ENCODE measurements around the gene SNX30. TPM values are rescaled to one million over a fixed set of nuclear protein-coding genes. Genes with fewer than 3 reads are reported as not detected.

The SNX30 gene
- total RNA-seq, 1 donor from 2014 or later, result 22.5 TPM

DNA sequence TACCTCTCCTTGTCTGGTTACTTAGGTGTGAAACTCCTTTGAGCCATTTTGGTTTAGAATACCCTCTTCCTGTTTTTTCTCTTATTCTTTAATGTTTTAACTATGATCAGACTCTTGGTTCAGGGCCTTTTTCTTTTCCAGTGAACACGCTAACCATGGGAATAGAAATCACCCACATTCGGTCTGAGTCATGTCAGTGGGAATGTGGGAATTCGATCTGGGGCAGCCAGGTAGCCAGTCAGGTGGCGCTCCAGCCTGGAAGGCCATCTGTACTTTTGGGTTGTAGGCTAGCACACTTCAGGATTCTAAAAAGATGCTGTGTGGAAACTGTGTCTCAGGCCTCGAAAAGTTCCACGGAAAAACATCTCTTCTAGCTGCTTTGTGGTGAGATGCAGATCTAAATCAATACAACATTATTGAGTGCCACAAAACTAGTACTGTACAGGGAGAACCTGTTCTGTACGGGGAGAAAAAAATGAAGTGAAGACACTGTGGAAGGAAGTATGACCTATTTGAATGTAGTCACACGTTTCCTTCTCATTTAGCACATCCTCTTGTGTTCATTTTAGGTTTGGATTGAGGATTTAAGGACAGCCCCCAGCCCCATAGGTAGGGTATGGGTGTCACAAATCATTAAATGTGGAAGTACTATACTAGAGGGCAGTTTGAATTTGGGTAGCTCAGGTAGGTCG is 36.4 kb downstream of the SNX30 start:
- Histone ChIP-seq H3K36me3 (ENCODE audit: control insufficient read depth, insufficient read depth, low read length) (no peaks in the 10 kb centered on the region), H3K4me3 (ENCODE audit: low read depth, low read length) (no peak overlapping the region), H3K27me3 (ENCODE audit: control insufficient read depth, insufficient read depth, low read length) (no peaks in the 10 kb centered on the region)
- no peak for TF ChIP-seq CTCF (IDR thresholded peaks at IDR 0.05; ENCODE audit: insufficient read depth, low read length, poor library complexity, severe bottlenecking)
- no peak for DNase-seq (ENCODE audit: low read depth)

DNA sequence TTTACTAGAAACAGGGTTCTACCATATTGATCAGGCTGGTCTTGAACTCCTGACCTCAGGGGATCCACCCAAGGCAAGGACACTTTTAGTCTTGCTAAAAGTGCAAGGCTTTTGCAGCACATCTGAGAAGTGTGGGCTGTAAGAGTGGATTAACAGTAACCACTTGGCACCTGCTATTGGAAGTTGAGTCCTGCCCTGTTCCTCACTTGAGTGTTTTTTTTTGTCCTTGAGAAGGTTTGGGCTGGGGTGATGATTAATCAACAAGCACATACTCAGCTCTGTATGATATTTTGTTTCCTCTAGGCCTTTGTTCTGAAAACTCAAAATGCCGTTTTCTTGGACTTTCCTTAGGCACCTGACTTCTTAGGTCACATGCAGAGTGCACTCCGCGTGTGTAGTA is 37.4 kb downstream of the SNX30 start:
- no peak for DNase-seq (ENCODE audit: low read depth)
- H3K4me3 ChIP-seq (ENCODE audit: low read depth, low read length), result no peak overlapping the region
- no peaks in the 10 kb centered on the region for H3K36me3 ChIP-seq (ENCODE audit: control insufficient read depth, insufficient read depth, low read length)
- no peak for TF ChIP-seq CTCF (IDR thresholded peaks at IDR 0.05; ENCODE audit: insufficient read depth, low read length, poor library complexity, severe bottlenecking)
- no peaks in the 10 kb centered on the region for H3K27me3 ChIP-seq (ENCODE audit: control insufficient read depth, insufficient read depth, low read length)

DNA sequence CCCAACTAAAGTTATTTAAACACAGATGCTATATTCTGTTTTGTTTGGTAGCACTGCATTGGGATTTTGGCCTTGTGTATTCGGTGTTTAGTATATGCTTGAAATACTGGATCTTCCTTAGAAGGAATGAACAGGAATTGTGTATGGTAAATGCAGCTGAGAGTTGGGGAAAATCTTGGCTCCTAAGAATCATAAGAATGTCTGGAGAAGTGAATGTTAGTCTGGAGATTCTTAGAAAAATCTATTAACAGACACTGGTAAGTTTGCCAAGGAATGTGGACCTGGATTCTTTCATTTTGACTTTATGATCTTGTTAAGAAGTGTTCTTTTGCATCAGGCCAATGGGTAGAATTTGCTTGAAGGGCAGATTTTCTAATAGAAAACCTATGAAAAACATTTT is 38.9 kb downstream of the SNX30 start:
- no peaks in the 10 kb centered on the region for H3K36me3 ChIP-seq (ENCODE audit: control insufficient read depth, insufficient read depth, low read length)
- TF ChIP-seq CTCF (IDR thresholded peaks at IDR 0.05; ENCODE audit: insufficient read depth, low read length, poor library complexity, severe bottlenecking), result no peak
- no peak overlapping the region for H3K4me3 ChIP-seq (ENCODE audit: low read depth, low read length)
- no peak for DNase-seq (ENCODE audit: low read depth)
- no peaks in the 10 kb centered on the region for H3K27me3 ChIP-seq (ENCODE audit: control insufficient read depth, insufficient read depth, low read length)

DNA sequence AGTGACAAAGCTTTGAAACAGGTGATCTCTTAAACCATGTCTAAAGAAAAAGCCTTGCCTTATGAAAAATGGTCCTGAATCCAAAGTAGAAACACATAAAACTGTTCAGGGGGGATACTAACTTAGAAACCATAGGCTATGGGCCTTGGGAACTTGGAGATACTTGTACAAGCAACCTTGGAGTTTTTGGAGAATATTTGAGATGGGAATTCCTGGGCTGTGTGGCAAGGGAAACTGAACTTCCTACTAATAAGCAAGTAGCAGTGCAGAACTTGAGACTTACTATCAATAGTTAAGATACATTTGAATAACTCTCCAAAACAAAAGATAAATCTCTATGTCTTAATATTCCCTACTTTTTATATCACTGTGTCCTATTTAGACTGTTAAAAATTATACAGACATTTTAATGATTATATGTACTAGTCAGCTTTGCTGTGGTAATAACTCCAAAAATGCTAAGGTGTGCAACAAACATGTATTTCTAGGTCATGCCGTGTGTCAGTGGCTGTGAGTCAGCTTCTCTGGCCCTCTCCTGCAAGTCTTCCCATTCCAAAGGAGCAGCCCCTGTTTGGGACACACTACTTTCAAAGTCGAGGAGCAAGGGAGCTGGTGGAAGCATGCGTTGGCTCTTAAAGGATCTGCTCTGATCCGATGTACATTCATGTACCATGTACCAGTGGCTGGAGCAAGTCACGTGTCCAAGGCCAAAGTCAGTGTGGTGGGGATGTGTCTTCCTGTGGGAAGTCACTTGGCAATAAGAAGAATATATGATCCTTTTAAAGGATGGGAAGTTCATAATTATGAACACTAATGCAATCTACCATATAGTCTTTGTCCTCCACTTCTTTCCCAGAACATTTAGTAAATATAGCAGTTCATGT is 39.6 kb downstream of the SNX30 start:
- no peak for TF ChIP-seq CTCF (IDR thresholded peaks at IDR 0.05; ENCODE audit: insufficient read depth, low read length, poor library complexity, severe bottlenecking)
- Histone ChIP-seq H3K4me3 (ENCODE audit: low read depth, low read length) (no peak overlapping the region), H3K36me3 (ENCODE audit: control insufficient read depth, insufficient read depth, low read length) (no peaks in the 10 kb centered on the region), H3K27me3 (ENCODE audit: control insufficient read depth, insufficient read depth, low read length) (no peaks in the 10 kb centered on the region)
- DNase-seq (ENCODE audit: low read depth), result no peak

DNA sequence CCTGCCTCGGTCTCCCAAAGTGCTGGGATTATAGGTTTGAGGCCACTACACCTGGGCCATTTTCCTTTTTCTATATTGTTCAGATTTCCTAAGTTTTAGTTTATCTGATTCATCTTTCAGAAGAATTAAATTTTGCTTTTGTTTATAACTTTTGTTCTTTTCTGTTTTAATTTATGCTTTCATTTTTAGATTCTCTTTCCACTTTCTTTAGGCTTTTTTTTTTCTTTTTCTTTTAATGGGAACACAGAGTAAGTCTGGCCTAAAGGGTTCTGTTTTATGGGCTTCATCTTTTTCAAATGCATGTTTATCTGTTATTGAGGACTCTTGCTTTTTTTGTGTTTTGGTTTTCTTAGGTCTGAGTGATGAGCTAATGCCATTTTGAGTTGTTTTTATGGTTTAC is 42.1 kb downstream of the SNX30 start:
- Histone ChIP-seq H3K36me3 (ENCODE audit: control insufficient read depth, insufficient read depth, low read length) (no peaks in the 10 kb centered on the region), H3K4me3 (ENCODE audit: low read depth, low read length) (no peak overlapping the region), H3K27me3 (ENCODE audit: control insufficient read depth, insufficient read depth, low read length) (no peaks in the 10 kb centered on the region)
- DNase-seq (ENCODE audit: low read depth), result no peak
- no peak for TF ChIP-seq CTCF (IDR thresholded peaks at IDR 0.05; ENCODE audit: insufficient read depth, low read length, poor library complexity, severe bottlenecking)
